Activated naive CD4-positive, alpha-beta T cell treated with anti-CD3 and anti-CD28 coated beads for 36 hours (primary cell): ENCODE results near the gene DLG1. TPM values are rescaled to one million over a fixed set of nuclear protein-coding genes. Genes with fewer than 3 reads are reported as not detected.
A peak's percentile ranks its signal among the peaks of the same experiment; 100 is the strongest.

ENCODE experiments used
- CTCF ChIA-PET: fragments of 350-600 bp; sonication (Branson Sonifier 250); formaldehyde crosslinking; loops from one replicate; lab custom pipeline; 2021; ENCODE audit warnings: antibody characterized with exemption; lab: Charles Lee
- DNase-seq: peaks from one replicate; pipeline ENCODE4 v3.0.0-alpha.2; 2020
- H3K27ac Mint-ChIP-seq: one replicate; pipeline ENCODE4 v1.8.0; 2021; ENCODE audit warnings: mild to moderate bottlenecking, mixed read lengths
- H3K27me3 Mint-ChIP-seq: one replicate; pipeline ENCODE4 v1.8.0; 2021; ENCODE audit warnings: low read depth, mixed read lengths
- H3K36me3 Mint-ChIP-seq: one replicate; pipeline ENCODE4 v1.8.0; 2021; ENCODE audit warnings: low read depth, mixed read lengths
- H3K4me1 Mint-ChIP-seq: one replicate; pipeline ENCODE4 v1.8.0; 2021; ENCODE audit warnings: low read depth, mixed read lengths
- H3K4me3 Mint-ChIP-seq: one replicate; pipeline ENCODE4 v1.8.0; 2021; ENCODE audit warnings: mild to moderate bottlenecking, moderate library complexity, mixed read lengths
- H3K9me3 Mint-ChIP-seq: one replicate; pipeline ENCODE4 v1.8.0; 2021; ENCODE audit warnings: mixed read lengths
- intact Hi-C: fragments of 100-400 bp; cut with micrococcal nuclease; formaldehyde crosslinking; loops from one replicate; pipeline ENCODE4 v1.15.1; 2023
- total RNA-seq, 2 experiments: library from RNA; stranded (reverse); gene quantifications; one replicate each; pipeline ENCODE4 v1.2.3, GENCODE V29; 2021

The DLG1 gene
- total RNA-seq, 2 experiments from 2014 or later = 51.9 to 55.2 TPM

GRCh38 chr3:197137751-197138150, 160.7 kb downstream of the DLG1 start:
- intact Hi-C loops = no loop called here
- Mint-ChIP-seq H3K4me3 (no peak overlapping the region), H3K9me3 (peaks cover 16% of the 10 kb centered on the region), H3K4me1 (peaks cover 13% of the 10 kb centered on the region), H3K27me3 (no peaks in the 10 kb centered on the region), H3K27ac (no peak overlapping the region), H3K36me3 (peaks cover 54% of the 10 kb centered on the region)
- CTCF ChIA-PET = no interaction called here
- no peak for DNase-seq

- peaks cover 16% of the 10 kb centered on the region for H3K9me3 Mint-ChIP-seq
Measured at GRCh38 chr3:197136744-197137143, 161.7 kb downstream of the DLG1 start.

GRCh38 chr3:197135212-197135611, 163.2 kb downstream of the DLG1 start:
- intact Hi-C loops = no loop called here
- peaks cover 16% of the 10 kb centered on the region for H3K9me3 Mint-ChIP-seq
- CTCF ChIA-PET = interaction anchor here (0.6 to 1.6 kb wide), 2 partner anchors 9 to 616 kb away, joined by 4 to 7 read pairs; no protein-coding TSS in a partner anchor
- no peak overlapping the region for H3K4me3 Mint-ChIP-seq
- H3K36me3 Mint-ChIP-seq = peaks cover 56% of the 10 kb centered on the region
- DNase-seq = peak; percentile 40
- H3K27ac Mint-ChIP-seq = no peak overlapping the region
- peaks cover 8% of the 10 kb centered on the region for H3K4me1 Mint-ChIP-seq
- no peaks in the 10 kb centered on the region for H3K27me3 Mint-ChIP-seq

More at GRCh38 chr3:197136744-197137143, 161.7 kb downstream of the DLG1 start:
- no peaks in the 10 kb centered on the region for H3K27me3 Mint-ChIP-seq
- CTCF ChIA-PET = interaction anchor here (0.6 kb wide), 1 partner anchor 29 kb away, joined by 6 read pairs; no protein-coding TSS in a partner anchor
- intact Hi-C loops = no loop called here
- peaks cover 13% of the 10 kb centered on the region for H3K4me1 Mint-ChIP-seq
- H3K27ac Mint-ChIP-seq = no peak overlapping the region
- peaks cover 58% of the 10 kb centered on the region for H3K36me3 Mint-ChIP-seq
- no peak for DNase-seq
- no peak overlapping the region for H3K4me3 Mint-ChIP-seq

- Mint-ChIP-seq H3K9me3 (peaks cover 16% of the 10 kb centered on the region), H3K36me3 (peaks cover 51% of the 10 kb centered on the region), H3K27ac (no peak overlapping the region), H3K4me3 (no peak overlapping the region), H3K27me3 (no peaks in the 10 kb centered on the region), H3K4me1 (no peaks in the 10 kb centered on the region)
- CTCF ChIA-PET = no interaction called here
- DNase-seq = no peak
- intact Hi-C loops = no loop called here
Measured at GRCh38 chr3:197132916-197133530, 165.4 kb downstream of the DLG1 start.

GRCh38 chr3:197125636-197126035, 172.8 kb downstream of the DLG1 start:
- no peak overlapping the region for H3K27ac Mint-ChIP-seq
- H3K27me3 Mint-ChIP-seq = no peaks in the 10 kb centered on the region
- intact Hi-C loops = no loop called here

GRCh38 chr3:197124713-197125112, 173.7 kb downstream of the DLG1 start:
- H3K9me3 Mint-ChIP-seq = no peaks in the 10 kb centered on the region
- DNase-seq = no peak
- intact Hi-C loops = loop anchor here (5.0 kb wide), 1 partner anchor 37 kb away; no protein-coding TSS in a partner anchor
- H3K4me1 Mint-ChIP-seq = no peaks in the 10 kb centered on the region
- no peaks in the 10 kb centered on the region for H3K27me3 Mint-ChIP-seq
- H3K36me3 Mint-ChIP-seq = peaks cover 7% of the 10 kb centered on the region
- no peak overlapping the region for H3K27ac Mint-ChIP-seq
- CTCF ChIA-PET = no interaction called here
- no peak overlapping the region for H3K4me3 Mint-ChIP-seq

More at GRCh38 chr3:197125636-197126035, 172.8 kb downstream of the DLG1 start:
- CTCF ChIA-PET = no interaction called here
- H3K4me1 Mint-ChIP-seq = no peaks in the 10 kb centered on the region
- H3K4me3 Mint-ChIP-seq = no peak overlapping the region
- DNase-seq = no peak
- H3K9me3 Mint-ChIP-seq = no peaks in the 10 kb centered on the region
- peaks cover 7% of the 10 kb centered on the region for H3K36me3 Mint-ChIP-seq

GRCh38 chr3:197122394-197122793, 176.0 kb downstream of the DLG1 start:
- CTCF ChIA-PET = no interaction called here
- Mint-ChIP-seq H3K27me3 (no peaks in the 10 kb centered on the region), H3K4me1 (peaks cover 2% of the 10 kb centered on the region), H3K4me3 (no peak overlapping the region), H3K36me3 (peaks cover 7% of the 10 kb centered on the region), H3K9me3 (no peaks in the 10 kb centered on the region), H3K27ac (no peak overlapping the region)
- DNase-seq = no peak
- intact Hi-C loops = loop anchor here (5.0 kb wide), 1 partner anchor 35 kb away; no protein-coding TSS in a partner anchor

- H3K27me3 Mint-ChIP-seq = no peaks in the 10 kb centered on the region
- DNase-seq = no peak
- no peak overlapping the region for H3K27ac Mint-ChIP-seq
- H3K36me3 Mint-ChIP-seq = peaks cover 18% of the 10 kb centered on the region
- H3K4me1 Mint-ChIP-seq = peaks cover 7% of the 10 kb centered on the region
- CTCF ChIA-PET = no interaction called here
- no peaks in the 10 kb centered on the region for H3K9me3 Mint-ChIP-seq
- H3K4me3 Mint-ChIP-seq = no peak overlapping the region
- intact Hi-C loops = no loop called here
Measured at GRCh38 chr3:197117114-197117513, 181.3 kb downstream of the DLG1 start.

- Mint-ChIP-seq H3K9me3 (no peaks in the 10 kb centered on the region), H3K4me3 (no peak overlapping the region), H3K36me3 (peaks cover 29% of the 10 kb centered on the region), H3K27ac (no peak overlapping the region), H3K27me3 (no peaks in the 10 kb centered on the region), H3K4me1 (peaks cover 7% of the 10 kb centered on the region)
- CTCF ChIA-PET = no interaction called here
- intact Hi-C loops = no loop called here
- DNase-seq = no peak
Measured at GRCh38 chr3:197114007-197114406, 184.4 kb downstream of the DLG1 start.

GRCh38 chr3:197111685-197112084, 186.7 kb downstream of the DLG1 start:
- DNase-seq = no peak
- no peak overlapping the region for H3K27ac Mint-ChIP-seq
- no peaks in the 10 kb centered on the region for H3K9me3 Mint-ChIP-seq
- intact Hi-C loops = no loop called here
- CTCF ChIA-PET = no interaction called here
- no peaks in the 10 kb centered on the region for H3K27me3 Mint-ChIP-seq
- peaks cover 25% of the 10 kb centered on the region for H3K36me3 Mint-ChIP-seq
- no peak overlapping the region for H3K4me3 Mint-ChIP-seq
- no peaks in the 10 kb centered on the region for H3K4me1 Mint-ChIP-seq

- no peak overlapping the region for H3K27ac Mint-ChIP-seq
- H3K4me3 Mint-ChIP-seq = no peak overlapping the region
- intact Hi-C loops = no loop called here
- peaks cover 15% of the 10 kb centered on the region for H3K36me3 Mint-ChIP-seq
- no peaks in the 10 kb centered on the region for H3K27me3 Mint-ChIP-seq
- no peak for DNase-seq
- H3K4me1 Mint-ChIP-seq = no peaks in the 10 kb centered on the region
- no peaks in the 10 kb centered on the region for H3K9me3 Mint-ChIP-seq
- CTCF ChIA-PET = no interaction called here
Measured at GRCh38 chr3:197105786-197106185, 192.6 kb downstream of the DLG1 start.

- Mint-ChIP-seq H3K27ac (no peak overlapping the region), H3K4me3 (no peak overlapping the region), H3K9me3 (no peaks in the 10 kb centered on the region), H3K36me3 (peaks cover 10% of the 10 kb centered on the region), H3K4me1 (no peaks in the 10 kb centered on the region), H3K27me3 (no peaks in the 10 kb centered on the region)
- intact Hi-C loops = no loop called here
- CTCF ChIA-PET = interaction anchor here (1.1 kb wide), 1 partner anchor 87 kb away, joined by 3 read pairs; no protein-coding TSS in a partner anchor
- no peak for DNase-seq
Measured at GRCh38 chr3:197104738-197105137, 193.7 kb downstream of the DLG1 start.

GRCh38 chr3:197103766-197104165, 194.6 kb downstream of the DLG1 start:
- CTCF ChIA-PET = interaction anchor here (1.1 kb wide), 1 partner anchor 88 kb away, joined by 3 read pairs; no protein-coding TSS in a partner anchor
- DNase-seq = no peak
- intact Hi-C loops = no loop called here
- no peak overlapping the region for H3K27ac Mint-ChIP-seq
- no peak overlapping the region for H3K4me3 Mint-ChIP-seq
- no peaks in the 10 kb centered on the region for H3K27me3 Mint-ChIP-seq
- H3K9me3 Mint-ChIP-seq = no peaks in the 10 kb centered on the region
- peaks cover 12% of the 10 kb centered on the region for H3K36me3 Mint-ChIP-seq
- H3K4me1 Mint-ChIP-seq = no peaks in the 10 kb centered on the region
